Measurements from ENCODE around the gene SLC9A7.

The SLC9A7 gene

DNA sequence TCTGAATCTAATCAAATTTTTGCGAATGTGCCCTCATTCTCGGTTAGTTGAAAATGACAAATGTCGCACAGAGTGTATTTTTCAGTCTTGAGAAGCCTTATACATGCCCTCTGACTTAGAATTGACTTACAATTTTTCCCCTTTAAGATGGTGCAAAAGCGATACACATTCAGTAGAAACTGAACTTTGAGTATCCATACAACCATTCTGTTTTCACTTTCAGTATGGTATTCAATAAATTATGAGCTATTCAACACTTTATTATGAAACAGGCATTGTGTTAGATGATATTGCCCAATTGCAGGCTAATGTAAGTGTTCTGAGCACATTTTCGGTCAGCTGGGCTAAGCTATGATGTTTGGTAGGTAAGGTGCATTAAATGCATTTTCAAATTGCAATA, 43.4 kb downstream of the SLC9A7 start:
- no peak overlapping the region for H3K4me3 ChIP-seq (ENCODE audit: low read depth, low read length)
- TF ChIP-seq, protein P1, sequence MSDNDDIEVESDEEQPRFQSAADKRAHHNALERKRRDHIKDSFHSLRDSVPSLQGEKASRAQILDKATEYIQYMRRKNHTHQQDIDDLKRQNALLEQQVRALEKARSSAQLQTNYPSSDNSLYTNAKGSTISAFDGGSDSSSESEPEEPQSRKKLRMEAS (IDR thresholded peaks at IDR 0.05; ENCODE audit: low read depth, low read length) = no peak
- TF ChIP-seq MYC (IDR thresholded peaks at IDR 0.05; ENCODE audit: low read depth, low read length) (no peak), POLR2A (IDR thresholded peaks at IDR 0.05; ENCODE audit: extremely low read depth, insufficient read length) (no peak)
- TF ChIP-seq, protein P2, sequence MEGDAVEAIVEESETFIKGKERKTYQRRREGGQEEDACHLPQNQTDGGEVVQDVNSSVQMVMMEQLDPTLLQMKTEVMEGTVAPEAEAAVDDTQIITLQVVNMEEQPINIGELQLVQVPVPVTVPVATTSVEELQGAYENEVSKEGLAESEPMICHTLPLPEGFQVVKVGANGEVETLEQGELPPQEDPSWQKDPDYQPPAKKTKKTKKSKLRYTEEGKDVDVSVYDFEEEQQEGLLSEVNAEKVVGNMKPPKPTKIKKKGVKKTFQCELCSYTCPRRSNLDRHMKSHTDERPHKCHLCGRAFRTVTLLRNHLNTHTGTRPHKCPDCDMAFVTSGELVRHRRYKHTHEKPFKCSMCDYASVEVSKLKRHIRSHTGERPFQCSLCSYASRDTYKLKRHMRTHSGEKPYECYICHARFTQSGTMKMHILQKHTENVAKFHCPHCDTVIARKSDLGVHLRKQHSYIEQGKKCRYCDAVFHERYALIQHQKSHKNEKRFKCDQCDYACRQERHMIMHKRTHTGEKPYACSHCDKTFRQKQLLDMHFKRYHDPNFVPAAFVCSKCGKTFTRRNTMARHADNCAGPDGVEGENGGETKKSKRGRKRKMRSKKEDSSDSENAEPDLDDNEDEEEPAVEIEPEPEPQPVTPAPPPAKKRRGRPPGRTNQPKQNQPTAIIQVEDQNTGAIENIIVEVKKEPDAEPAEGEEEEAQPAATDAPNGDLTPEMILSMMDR (IDR thresholded peaks at IDR 0.05; ENCODE audit: low read depth, low read length) = no peak
- DNase-seq (ENCODE audit: low read depth) = no peak

DNA sequence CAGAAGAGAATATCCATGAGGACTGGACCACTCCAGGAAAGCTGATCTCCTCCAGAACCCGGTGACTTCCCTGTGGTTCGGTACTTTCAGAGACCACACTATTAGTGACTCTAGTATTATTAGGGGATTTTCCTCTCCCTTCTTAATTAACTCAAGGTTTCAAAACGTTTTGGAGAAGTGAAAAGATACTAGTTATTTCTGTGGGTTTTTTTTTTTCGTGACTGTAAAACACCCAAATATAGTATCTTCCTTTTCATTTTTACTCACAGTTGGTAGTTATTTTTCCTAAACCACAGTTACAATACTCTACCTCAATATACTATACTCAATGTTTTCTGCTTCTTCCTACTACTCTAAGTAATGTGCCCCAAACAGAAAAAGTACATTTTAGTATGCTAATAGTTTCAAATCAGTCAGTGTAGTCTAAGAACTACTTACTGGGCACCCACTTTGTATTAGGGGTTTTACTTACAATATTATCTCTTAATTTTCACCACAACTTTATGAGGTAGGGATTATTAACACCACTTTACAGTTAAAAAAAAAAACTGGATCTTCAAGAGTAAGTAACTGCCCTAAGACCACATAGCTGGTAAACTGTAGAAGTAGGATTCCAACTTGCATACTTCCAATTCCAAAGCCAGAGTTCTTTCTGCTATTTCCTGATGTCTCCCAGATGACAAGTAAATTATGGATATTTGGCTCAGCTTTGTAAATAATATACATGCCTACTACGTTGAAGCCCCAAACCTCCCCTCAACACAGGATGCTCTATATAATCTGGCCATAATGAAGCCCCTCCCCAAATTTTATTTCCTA, 45.0 kb downstream of the SLC9A7 start:
- no peak for DNase-seq (ENCODE audit: low read depth)
- TF ChIP-seq, protein P2 (IDR thresholded peaks at IDR 0.05; ENCODE audit: low read depth, low read length) = no peak
- TF ChIP-seq, protein P1 (IDR thresholded peaks at IDR 0.05; ENCODE audit: low read depth, low read length) = no peak
- TF ChIP-seq POLR2A (IDR thresholded peaks at IDR 0.05; ENCODE audit: extremely low read depth, insufficient read length) (no peak), MYC (IDR thresholded peaks at IDR 0.05; ENCODE audit: low read depth, low read length) (no peak)
- H3K4me3 ChIP-seq (ENCODE audit: low read depth, low read length) = no peak overlapping the region

DNA sequence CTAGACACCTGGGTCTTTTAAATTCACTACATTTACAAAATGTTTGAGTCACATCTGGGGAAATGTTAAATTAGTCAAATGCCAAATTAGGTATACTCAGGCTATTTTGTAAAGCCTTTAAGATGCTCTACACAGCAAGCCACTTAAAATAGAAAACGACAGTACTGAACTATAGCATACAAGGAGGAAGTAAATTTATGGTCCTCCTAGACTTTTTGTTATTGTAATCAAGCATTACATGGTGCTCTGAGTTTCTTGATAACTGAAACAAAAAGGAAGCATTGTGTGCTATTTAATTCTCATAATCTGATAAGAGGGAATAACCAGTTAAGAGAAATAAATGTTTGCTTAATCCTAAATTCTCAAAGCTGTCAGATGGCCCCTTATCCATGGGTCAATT, 46.2 kb downstream of the SLC9A7 start:
- no peak overlapping the region for H3K4me3 ChIP-seq (ENCODE audit: low read depth, low read length)
- no peak for DNase-seq (ENCODE audit: low read depth)
- no peak for TF ChIP-seq MYC (IDR thresholded peaks at IDR 0.05; ENCODE audit: low read depth, low read length)
- TF ChIP-seq, protein P2 (IDR thresholded peaks at IDR 0.05; ENCODE audit: low read depth, low read length) = no peak
- no peak for TF ChIP-seq POLR2A (IDR thresholded peaks at IDR 0.05; ENCODE audit: extremely low read depth, insufficient read length)
- TF ChIP-seq, protein P1 (IDR thresholded peaks at IDR 0.05; ENCODE audit: low read depth, low read length) = no peak

DNA sequence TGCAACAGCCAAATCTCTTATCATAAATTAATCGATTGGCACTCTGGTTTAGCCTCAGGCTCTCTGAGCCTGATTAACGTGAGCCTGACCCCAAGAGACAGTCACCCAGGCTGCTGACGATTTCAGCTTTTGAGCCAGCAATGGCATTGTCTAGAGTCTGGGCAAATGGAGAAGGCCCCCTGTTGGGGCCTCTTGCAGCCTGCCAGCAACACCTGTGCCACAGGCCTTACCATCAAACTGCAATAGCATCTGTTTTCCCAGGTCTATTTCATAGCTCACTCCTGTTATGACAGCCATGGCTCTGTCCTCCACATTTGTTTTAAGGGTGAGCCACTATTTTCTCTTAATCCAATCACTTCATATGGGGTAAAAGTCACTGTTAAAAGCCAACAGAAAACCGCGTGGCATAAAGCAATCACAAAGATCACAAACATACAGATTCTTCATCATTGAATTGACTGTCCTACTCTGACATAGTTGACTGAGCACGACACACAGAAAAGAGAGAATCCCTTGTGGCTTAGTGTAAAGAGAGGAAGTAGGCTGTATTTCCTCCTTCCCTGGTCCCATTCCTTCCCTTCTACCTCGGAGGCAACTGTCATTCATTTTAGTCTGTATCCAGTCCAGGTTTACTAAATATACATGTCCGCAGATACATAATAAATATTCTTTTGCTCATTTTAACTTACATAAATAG, 47.8 kb downstream of the SLC9A7 start:
- TF ChIP-seq MYC (IDR thresholded peaks at IDR 0.05; ENCODE audit: low read depth, low read length) (no peak), POLR2A (IDR thresholded peaks at IDR 0.05; ENCODE audit: extremely low read depth, insufficient read length) (no peak)
- TF ChIP-seq, protein P1 (IDR thresholded peaks at IDR 0.05; ENCODE audit: low read depth, low read length) = no peak
- TF ChIP-seq, protein P2 (IDR thresholded peaks at IDR 0.05; ENCODE audit: low read depth, low read length) = no peak
- no peak overlapping the region for H3K4me3 ChIP-seq (ENCODE audit: low read depth, low read length)
- no peak for DNase-seq (ENCODE audit: low read depth)

DNA sequence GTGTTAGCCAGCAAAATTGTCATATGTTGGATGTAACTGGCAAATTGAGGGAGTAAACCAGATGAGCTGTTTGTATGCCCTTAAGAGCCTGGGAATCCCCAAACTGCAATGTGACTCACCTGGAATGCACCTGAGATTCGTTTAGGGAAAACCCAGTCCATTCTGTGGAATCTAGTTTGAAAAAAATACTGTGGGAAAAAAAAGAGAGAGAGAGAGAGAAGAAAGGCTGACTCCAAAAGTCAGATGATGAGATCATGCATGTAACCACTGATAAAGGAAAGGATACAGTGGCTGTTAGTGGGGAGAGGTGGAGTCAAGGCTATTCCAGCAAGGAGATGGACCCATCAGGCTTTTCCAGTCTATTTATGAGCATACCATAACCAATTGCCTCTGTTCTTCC, 48.5 kb downstream of the SLC9A7 start:
- TF ChIP-seq, protein P2 (IDR thresholded peaks at IDR 0.05; ENCODE audit: low read depth, low read length) = no peak
- TF ChIP-seq MYC (IDR thresholded peaks at IDR 0.05; ENCODE audit: low read depth, low read length) = no peak
- TF ChIP-seq, protein P1 (IDR thresholded peaks at IDR 0.05; ENCODE audit: low read depth, low read length) = no peak
- no peak for TF ChIP-seq POLR2A (IDR thresholded peaks at IDR 0.05; ENCODE audit: extremely low read depth, insufficient read length)
- DNase-seq (ENCODE audit: low read depth) = no peak
- no peak overlapping the region for H3K4me3 ChIP-seq (ENCODE audit: low read depth, low read length)

Measured in NB4 (cell line).